Ishikawa (cell line): ENCODE results near the gene TRIM38.

ENCODE experiments used
- CEBPB ChIP-seq: IDR thresholded peaks from 2 replicates; pipeline ENCODE4 v1.6.1; 2012
- EGR1 ChIP-seq: IDR thresholded peaks from 2 replicates; pipeline ENCODE4 v1.6.1; 2012
- EP300 ChIP-seq: IDR thresholded peaks from 2 replicates; pipeline ENCODE4 v1.6.1; 2012; ENCODE audit warnings: borderline replicate concordance
- FOXM1 ChIP-seq: IDR thresholded peaks from 2 replicates; pipeline ENCODE4 v1.6.1; 2012; ENCODE audit warnings: low read depth, borderline replicate concordance
- MAX ChIP-seq: IDR thresholded peaks from 2 replicates; pipeline ENCODE4 v1.6.1; 2012
- RAD21 ChIP-seq: IDR thresholded peaks from 2 replicates; pipeline ENCODE4 v1.6.1; 2012; ENCODE audit warnings: low read depth
- REST ChIP-seq: IDR thresholded peaks from 2 replicates; pipeline ENCODE4 v1.6.1; 2012; ENCODE audit warnings: low read depth, mild to moderate bottlenecking
- USF1 ChIP-seq: IDR thresholded peaks from 2 replicates; pipeline ENCODE4 v1.6.1; 2012
- YY1 ChIP-seq: IDR thresholded peaks from 2 replicates; pipeline ENCODE4 v1.6.1; 2012; ENCODE audit warnings: low read depth

GRCh38 chr6:25916789-25917490, 45.7 kb upstream of the TRIM38 start:
- TF ChIP-seq RAD21 (no peak), FOXM1 (no peak), REST (no peak), YY1 (no peak), EGR1 (no peak), EP300 (no peak), MAX (no peak), USF1 (no peak), CEBPB (no peak)
